ENCODE data around the gene FOS.

FOS gene

GRCh38 chr14:75322746-75323145 is 44.1 kb downstream of the FOS start:
- DNase-seq, result no peak

GRCh38 chr14:75323571-75323970 is 44.9 kb downstream of the FOS start:
- DNase-seq, result no peak

GRCh38 chr14:75328558-75329155 is 50.0 kb downstream of the FOS start:
- no peak for DNase-seq

- DNase-seq, result no peak
Observed at GRCh38 chr14:75329369-75329768, 50.7 kb downstream of the FOS start.

- no peak for DNase-seq
Observed at GRCh38 chr14:75331471-75331870, 52.8 kb downstream of the FOS start.
